ENCODE measurements around the gene PITPNM2. TPM values are rescaled to one million over a fixed set of nuclear protein-coding genes. Genes with fewer than 3 reads are reported as not detected.

The PITPNM2 gene
- polyA plus RNA-seq, 1 of the 3 experiments (the other 2 are of a cell fraction) = 3.7 TPM

DNA sequence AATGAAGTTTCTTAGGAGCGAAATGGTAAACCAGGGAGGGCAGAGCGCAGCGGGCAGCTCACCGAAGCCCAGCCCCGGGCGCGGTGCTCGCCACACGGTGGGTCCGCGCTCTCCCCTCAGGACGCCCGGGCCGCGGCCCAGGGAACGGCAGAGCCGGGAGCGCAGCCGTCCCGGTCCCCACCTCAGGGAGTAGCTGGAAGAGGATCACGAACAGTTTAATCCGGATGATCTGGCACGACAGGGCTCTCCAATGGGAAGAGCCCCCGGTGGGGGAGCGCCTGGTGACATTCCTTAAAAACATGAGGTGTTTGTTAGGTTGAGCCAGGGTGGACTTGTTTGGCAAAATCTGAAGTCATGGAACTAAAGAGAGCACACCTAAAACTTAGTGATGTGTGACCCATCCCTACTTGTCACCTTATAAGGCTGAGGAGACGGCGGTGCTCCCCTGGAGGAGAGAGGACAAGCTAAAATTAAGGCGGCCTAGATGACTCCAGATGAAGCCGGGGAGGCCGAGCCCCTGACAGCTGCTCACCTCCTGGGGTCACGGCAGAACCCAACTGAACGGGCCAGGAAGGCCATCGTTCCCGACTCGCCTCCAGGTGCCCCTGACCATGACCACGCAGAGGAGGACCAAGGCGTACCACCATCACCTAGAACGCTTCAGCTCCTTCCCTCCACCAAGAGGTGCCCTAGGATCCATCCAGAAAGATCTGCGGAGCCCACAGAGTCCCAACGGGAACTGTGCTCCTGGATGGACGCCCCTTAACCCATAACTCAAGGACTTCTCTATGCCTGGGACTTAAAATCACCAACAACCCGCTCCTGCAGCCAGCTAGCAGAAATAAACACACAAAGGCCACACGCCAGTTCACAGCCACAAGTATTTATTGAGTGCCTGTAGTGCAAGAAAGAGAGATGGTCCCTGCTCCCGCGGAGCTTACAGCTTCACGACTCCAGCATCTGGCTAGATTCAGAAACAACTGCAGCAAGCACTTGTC lies 866 bp upstream of the PITPNM2 start:
- 81% methylated on average over 22 of the region's 46 CpGs for WGBS (ENCODE audit: low lambda C conversion rate)

More for the DNA sequence above, 866 bp upstream of the PITPNM2 start:
- H3K4me3 ChIP-seq (ENCODE audit: low read depth in 2 of 2, low read length in 1 of 2) = peak overlapping the region; percentile 72 to 82
- peaks cover 15% of the 10 kb centered on the region; the same call in 1 of the 2 replicates for H3K79me2 ChIP-seq (ENCODE audit: insufficient read depth)
- ChIA-PET POLR2A (interaction anchor here (0.7 to 1.5 kb wide), 2 partner anchors 9 to 81 kb away, joined by 3 to 5 read pairs; partner anchors contain the start of gene MPHOSPH9), CTCF (interaction anchor here (0.6 to 3.4 kb wide), 11 partner anchors 10 to 291 kb away, joined by 3 to 15 read pairs (median 3); partner anchors contain the start of genes ABCB9 and OGFOD2)
- H3K27ac ChIP-seq (ENCODE audit: low read depth in 2 of 2, low read length in 1 of 2) = peak overlapping the region in 1 of 2 experiments; percentile 55; a peak in 2 of 4 replicates
- H4K20me1 ChIP-seq (ENCODE audit: insufficient read depth) = no peaks in the 10 kb centered on the region
- H3K9me2 ChIP-seq = no peaks in the 10 kb centered on the region
- no peak for TF ChIP-seq NRF1 (IDR thresholded peaks at IDR 0.05; ENCODE audit: low read depth, low read length)
- TF ChIP-seq, protein P1, sequence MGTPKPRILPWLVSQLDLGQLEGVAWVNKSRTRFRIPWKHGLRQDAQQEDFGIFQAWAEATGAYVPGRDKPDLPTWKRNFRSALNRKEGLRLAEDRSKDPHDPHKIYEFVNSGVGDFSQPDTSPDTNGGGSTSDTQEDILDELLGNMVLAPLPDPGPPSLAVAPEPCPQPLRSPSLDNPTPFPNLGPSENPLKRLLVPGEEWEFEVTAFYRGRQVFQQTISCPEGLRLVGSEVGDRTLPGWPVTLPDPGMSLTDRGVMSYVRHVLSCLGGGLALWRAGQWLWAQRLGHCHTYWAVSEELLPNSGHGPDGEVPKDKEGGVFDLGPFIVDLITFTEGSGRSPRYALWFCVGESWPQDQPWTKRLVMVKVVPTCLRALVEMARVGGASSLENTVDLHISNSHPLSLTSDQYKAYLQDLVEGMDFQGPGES (IDR thresholded peaks at IDR 0.05; ENCODE audit: low read depth, low read length) = no peak
- TF ChIP-seq, protein P2, sequence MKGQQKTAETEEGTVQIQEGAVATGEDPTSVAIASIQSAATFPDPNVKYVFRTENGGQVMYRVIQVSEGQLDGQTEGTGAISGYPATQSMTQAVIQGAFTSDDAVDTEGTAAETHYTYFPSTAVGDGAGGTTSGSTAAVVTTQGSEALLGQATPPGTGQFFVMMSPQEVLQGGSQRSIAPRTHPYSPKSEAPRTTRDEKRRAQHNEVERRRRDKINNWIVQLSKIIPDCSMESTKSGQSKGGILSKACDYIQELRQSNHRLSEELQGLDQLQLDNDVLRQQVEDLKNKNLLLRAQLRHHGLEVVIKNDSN (IDR thresholded peaks at IDR 0.05; ENCODE audit: borderline replicate concordance, low read depth) = no peak
- TF ChIP-seq POLR2AphosphoS5 (IDR thresholded peaks at IDR 0.05; ENCODE audit: low read depth, low read length) = no peak
- TF ChIP-seq MXI1 (IDR thresholded peaks at IDR 0.05; ENCODE audit: low read depth, low read length) = no peak
- TF ChIP-seq, protein P3, sequence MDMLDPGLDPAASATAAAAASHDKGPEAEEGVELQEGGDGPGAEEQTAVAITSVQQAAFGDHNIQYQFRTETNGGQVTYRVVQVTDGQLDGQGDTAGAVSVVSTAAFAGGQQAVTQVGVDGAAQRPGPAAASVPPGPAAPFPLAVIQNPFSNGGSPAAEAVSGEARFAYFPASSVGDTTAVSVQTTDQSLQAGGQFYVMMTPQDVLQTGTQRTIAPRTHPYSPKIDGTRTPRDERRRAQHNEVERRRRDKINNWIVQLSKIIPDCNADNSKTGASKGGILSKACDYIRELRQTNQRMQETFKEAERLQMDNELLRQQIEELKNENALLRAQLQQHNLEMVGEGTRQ (IDR thresholded peaks at IDR 0.05; ENCODE audit: borderline replicate concordance, low read depth, low read length) = no peak
- no peak for TF ChIP-seq FOSL2 (IDR thresholded peaks at IDR 0.05; ENCODE audit: borderline replicate concordance, low read depth)
- TF ChIP-seq, protein P4, sequence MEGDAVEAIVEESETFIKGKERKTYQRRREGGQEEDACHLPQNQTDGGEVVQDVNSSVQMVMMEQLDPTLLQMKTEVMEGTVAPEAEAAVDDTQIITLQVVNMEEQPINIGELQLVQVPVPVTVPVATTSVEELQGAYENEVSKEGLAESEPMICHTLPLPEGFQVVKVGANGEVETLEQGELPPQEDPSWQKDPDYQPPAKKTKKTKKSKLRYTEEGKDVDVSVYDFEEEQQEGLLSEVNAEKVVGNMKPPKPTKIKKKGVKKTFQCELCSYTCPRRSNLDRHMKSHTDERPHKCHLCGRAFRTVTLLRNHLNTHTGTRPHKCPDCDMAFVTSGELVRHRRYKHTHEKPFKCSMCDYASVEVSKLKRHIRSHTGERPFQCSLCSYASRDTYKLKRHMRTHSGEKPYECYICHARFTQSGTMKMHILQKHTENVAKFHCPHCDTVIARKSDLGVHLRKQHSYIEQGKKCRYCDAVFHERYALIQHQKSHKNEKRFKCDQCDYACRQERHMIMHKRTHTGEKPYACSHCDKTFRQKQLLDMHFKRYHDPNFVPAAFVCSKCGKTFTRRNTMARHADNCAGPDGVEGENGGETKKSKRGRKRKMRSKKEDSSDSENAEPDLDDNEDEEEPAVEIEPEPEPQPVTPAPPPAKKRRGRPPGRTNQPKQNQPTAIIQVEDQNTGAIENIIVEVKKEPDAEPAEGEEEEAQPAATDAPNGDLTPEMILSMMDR (IDR thresholded peaks at IDR 0.05) = no peak; the same call in 1 of the 2 replicates
- TF ChIP-seq, protein P5, sequence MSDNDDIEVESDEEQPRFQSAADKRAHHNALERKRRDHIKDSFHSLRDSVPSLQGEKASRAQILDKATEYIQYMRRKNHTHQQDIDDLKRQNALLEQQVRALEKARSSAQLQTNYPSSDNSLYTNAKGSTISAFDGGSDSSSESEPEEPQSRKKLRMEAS (IDR thresholded peaks at IDR 0.05; ENCODE audit: low read depth) = no peak
- no peak for TF ChIP-seq SIN3A (IDR thresholded peaks at IDR 0.05; ENCODE audit: borderline replicate concordance, low read depth, low read length)
- TF ChIP-seq RAD21 (IDR thresholded peaks at IDR 0.05; ENCODE audit: low read length) = no peak
- TF ChIP-seq NFIC (IDR thresholded peaks at IDR 0.05; ENCODE audit: borderline replicate concordance) = no peak
- no peak for TF ChIP-seq FOXJ3 (CRISPR knock-in tag; IDR thresholded peaks at IDR 0.05)
- peaks cover 23 to 28% of the 10 kb centered on the region in 2 experiments for H3K36me3 ChIP-seq (replicated peaks in 1 of 2; ENCODE audit: control insufficient read depth in 1 of 2, insufficient read depth in 2 of 2, low read length in 1 of 2)
- peaks cover 0 to 19% of the 10 kb centered on the region in 2 experiments; a peak in 1 of 4 replicates for H3K4me1 ChIP-seq (ENCODE audit: control insufficient read depth in 1 of 2, insufficient read depth in 2 of 2, low read depth in 1 of 2, low read length in 1 of 2)
- peak overlapping the region; percentile 85 for H3K4me2 ChIP-seq
- H3K9me3 ChIP-seq = no peaks in the 10 kb centered on the region
- no peaks in the 10 kb centered on the region for H3K27me3 ChIP-seq (ENCODE audit: insufficient read depth)
- DNase-seq = peak; percentile 73
- peak overlapping the region; percentile 75 for H3K9ac ChIP-seq
- H2AFZ ChIP-seq (ENCODE audit: low read depth) = peak overlapping the region; percentile 86
- peaks cover 14% of the 10 kb centered on the region for H3F3A ChIP-seq (replicated peaks; ENCODE audit: insufficient read depth)

All from SK-N-SH (cell line).